SK-N-MC (cell line): ENCODE data around the gene MBTPS1.

ENCODE experiments used
- DNase-seq: peaks from one replicate; pipeline ENCODE4 v3.0.0-alpha.2; 2011; ENCODE audit warnings: low read depth, low spot score
- H3K27ac ChIP-seq: fragments of 200-600 bp; sonication (generic); 2 replicates; pipeline ENCODE4 v1.5.1; 2016; ENCODE audit warnings: mixed run types
- H3K36me3 ChIP-seq: fragments of 200-600 bp; sonication (generic); 2 replicates; pipeline ENCODE4 v1.6.1; 2017; ENCODE audit warnings: antibody characterized with exemption, low read length, mixed read lengths; ENCODE audit not compliant: insufficient read depth
- H3K4me3 ChIP-seq: fragments of 200-600 bp; sonication (generic); 2 replicates; pipeline ENCODE4 v1.5.1; 2016
- H3K9ac ChIP-seq: fragments of 200-600 bp; sonication (generic); 2 replicates; pipeline ENCODE4 v1.8.0; 2017; ENCODE audit warnings: mixed run types, mixed read lengths; ENCODE audit not compliant: insufficient read length
- H3K9me3 ChIP-seq: fragments of 200-600 bp; sonication (generic); 2 replicates; pipeline ENCODE4 v1.6.1; 2017; ENCODE audit warnings: low read depth, mild to moderate bottlenecking, antibody characterized with exemption, low read length, moderate library complexity, mixed read lengths
- EZH2 ChIP-seq: fragments of 200-600 bp; sonication (generic); IDR thresholded peaks from one replicate; pipeline ENCODE4 v1.6.1; 2017; ENCODE audit warnings: antibody characterized with exemption
- FOXP2 ChIP-seq: optimal IDR thresholded peaks from 2 replicates; pipeline ENCODE3; 2011; ENCODE audit warnings: mild to moderate bottlenecking, moderate library complexity; ENCODE audit not compliant: insufficient read depth; ENCODE audit errors: extremely low read length, control extremely low read depth
- POLR2AphosphoS5 ChIP-seq: IDR thresholded peaks from 2 replicates; pipeline ENCODE4 v1.6.1; 2012; ENCODE audit warnings: mild to moderate bottlenecking, low read depth, low read length, borderline replicate concordance

The MBTPS1 gene

DNA sequence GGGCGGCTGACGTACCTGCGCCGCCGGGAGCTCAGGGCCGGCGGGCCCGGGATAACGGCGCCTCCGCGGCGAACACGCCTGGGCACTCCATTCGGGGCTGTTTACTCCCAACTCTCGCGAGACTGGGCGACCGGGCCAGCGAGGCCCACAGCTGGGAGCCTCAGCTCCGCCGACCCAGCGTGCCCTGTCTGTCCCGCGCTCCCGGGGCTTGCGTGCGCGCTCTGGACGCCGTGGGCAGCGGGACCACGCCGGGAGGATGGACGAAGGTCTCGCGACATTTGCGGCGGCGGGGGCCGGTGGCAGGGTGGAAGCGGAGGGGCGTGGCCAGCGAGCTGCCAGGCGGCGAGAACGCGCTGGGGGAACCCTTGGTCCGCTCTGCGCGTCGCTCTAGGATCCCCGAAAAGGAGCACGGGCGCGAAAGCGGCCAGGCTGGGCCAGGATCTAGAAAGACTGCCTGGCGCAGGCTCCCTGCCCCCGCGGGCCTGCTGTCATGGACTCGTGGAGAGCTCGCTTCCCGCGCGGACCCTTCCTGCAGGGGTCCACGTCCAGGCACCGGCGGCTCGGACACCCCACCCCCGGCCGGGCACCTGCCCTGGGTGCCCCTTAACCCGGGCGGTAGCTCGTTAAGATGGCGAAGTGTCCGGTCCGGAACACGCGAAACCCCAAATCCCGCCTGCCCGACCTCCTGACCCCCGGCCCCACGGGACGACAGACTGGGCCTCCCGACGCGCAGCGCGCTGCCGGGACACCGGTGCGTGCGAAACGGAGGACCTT is at the start of gene MBTPS1:
MBTPS1 (minus strand) TSS at position 223 of the 774 bp plus-strand sequence. CDS start 15,159 bp downstream, outside the sequence.
- no peaks in the 10 kb centered on the region for H3K9me3 ChIP-seq
- H3K27ac ChIP-seq: peak within 1 kb of the TSS; percentile 13; the same call in 1 of the 2 replicates
- H3K9ac ChIP-seq: peak within 1 kb of the TSS; percentile 93
- H3K36me3 ChIP-seq: no peaks in the 10 kb centered on the region
- TF ChIP-seq POLR2AphosphoS5 (no peak; the same call in 1 of the 2 replicates), FOXP2 (peak; percentile 39)
- peak within 1 kb of the TSS; percentile 86 for H3K4me3 ChIP-seq
- no peak for DNase-seq

DNA sequence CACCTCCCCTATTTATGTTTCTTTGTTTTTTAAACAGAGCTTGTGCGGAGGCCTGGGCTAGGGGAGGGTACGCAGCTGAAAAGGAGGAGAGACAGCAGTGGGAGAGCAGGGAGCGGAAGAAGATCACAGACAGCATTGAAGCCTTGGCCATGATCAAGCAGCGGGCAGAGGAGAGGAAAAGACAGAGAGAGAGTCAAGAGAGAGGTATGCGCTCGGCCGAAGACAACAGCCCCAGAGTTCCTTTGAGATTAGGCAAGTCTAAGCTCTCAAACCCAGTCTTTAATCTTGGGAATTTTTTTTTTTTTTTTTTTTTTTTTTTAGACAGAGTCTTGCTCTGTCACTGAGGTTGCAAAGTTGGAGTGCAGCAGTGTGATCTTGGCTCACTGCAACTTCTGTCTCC is 49.0 kb upstream of the MBTPS1 start:
- H3K9ac ChIP-seq: no peak overlapping the region
- no peak overlapping the region for H3K4me3 ChIP-seq
- H3K36me3 ChIP-seq: no peaks in the 10 kb centered on the region
- no peaks in the 10 kb centered on the region for H3K9me3 ChIP-seq
- TF ChIP-seq EZH2 (no peak), FOXP2 (no peak), POLR2AphosphoS5 (no peak)
- DNase-seq: no peak
- no peak overlapping the region for H3K27ac ChIP-seq

DNA sequence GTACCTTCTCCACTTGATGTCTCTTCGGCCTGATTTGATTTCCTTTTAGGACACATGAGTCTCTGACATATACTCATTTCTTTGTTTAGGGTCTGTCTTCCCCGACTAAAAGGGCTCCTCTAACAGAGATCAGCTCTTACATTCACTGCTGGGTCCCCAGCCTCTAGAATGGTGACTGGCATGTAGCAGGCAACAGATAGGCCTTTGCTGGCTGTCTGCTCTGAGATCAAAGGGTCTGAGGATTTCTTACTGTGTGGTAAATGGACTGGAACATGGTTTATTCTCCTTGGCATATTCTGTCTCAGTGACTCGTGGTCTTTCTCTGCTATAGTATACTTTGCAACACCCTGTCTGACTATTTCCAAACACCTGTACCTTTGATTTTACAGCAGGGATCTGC is 45.1 kb upstream of the MBTPS1 start:
- TF ChIP-seq FOXP2: no peak
- no peak for TF ChIP-seq EZH2
- no peak for TF ChIP-seq POLR2AphosphoS5
- DNase-seq: no peak
- no peaks in the 10 kb centered on the region for H3K9me3 ChIP-seq
- H3K4me3 ChIP-seq: no peak overlapping the region
- H3K36me3 ChIP-seq: no peaks in the 10 kb centered on the region
- H3K27ac ChIP-seq: no peak overlapping the region
- H3K9ac ChIP-seq: no peak overlapping the region

DNA sequence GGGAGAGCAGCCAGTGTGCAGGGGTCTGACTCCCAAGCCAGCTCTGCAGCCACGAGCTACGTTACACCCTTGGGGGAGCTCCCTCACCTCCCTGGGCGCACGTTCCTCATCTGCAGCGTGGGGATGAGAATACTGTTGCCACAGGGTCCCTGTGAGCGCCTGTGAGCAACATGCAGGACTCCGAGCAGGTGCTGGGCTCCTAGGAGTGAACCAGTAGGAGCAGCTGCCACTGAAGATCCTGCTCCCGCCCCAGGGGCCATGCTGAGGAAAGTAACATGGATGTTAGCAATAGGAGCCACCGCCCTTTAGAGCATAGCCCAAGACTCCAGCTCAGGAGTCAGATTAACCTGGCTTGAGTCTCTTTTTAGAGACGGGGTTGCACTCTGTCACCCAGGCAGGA is 44.3 kb upstream of the MBTPS1 start:
- DNase-seq: no peak
- Histone ChIP-seq H3K36me3 (no peaks in the 10 kb centered on the region), H3K9me3 (no peaks in the 10 kb centered on the region), H3K4me3 (no peak overlapping the region), H3K27ac (no peak overlapping the region), H3K9ac (no peak overlapping the region)
- TF ChIP-seq POLR2AphosphoS5: no peak
- TF ChIP-seq EZH2: no peak
- TF ChIP-seq FOXP2: no peak

DNA sequence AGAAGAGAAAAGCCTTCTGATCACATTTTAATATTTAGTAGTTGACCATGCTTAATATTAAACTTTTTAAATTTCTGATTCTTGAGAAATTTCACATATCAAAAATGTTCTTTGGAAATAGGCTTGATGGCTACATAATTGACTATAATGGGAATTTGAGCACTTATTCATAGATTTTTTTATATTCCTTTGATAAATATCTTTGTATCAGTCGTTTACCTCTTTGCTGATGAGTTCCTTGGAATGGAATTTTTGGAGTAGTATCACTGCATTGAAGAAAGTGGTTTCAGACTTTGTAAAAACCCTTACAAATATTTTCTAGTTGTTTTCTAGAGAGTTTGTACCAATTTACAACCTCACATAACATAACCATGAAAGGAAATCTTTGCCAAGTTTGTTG is 43.1 kb upstream of the MBTPS1 start:
- Histone ChIP-seq H3K27ac (no peak overlapping the region), H3K9me3 (no peaks in the 10 kb centered on the region), H3K36me3 (no peaks in the 10 kb centered on the region), H3K4me3 (no peak overlapping the region), H3K9ac (no peak overlapping the region)
- TF ChIP-seq EZH2 (no peak), FOXP2 (no peak), POLR2AphosphoS5 (no peak)
- DNase-seq: no peak

DNA sequence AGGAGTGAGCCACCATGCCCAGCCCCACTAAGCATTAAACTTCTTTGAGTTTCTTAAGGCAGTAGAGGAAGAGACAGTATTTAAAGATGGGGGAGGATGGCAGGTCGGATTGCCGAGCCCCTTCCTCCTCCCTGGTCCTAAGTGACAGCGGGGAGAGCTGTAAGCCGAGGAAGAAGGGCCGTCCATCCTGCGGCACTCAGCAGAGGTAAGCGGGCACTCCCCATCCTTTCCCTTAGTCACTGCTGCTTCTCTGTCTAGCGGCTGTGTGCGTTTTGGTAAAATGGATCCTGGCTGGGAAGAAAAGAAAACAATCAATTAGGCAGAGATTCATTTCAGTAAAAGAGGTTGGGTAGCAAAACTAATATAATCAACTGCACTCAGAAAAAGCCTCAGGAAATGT is 42.3 kb upstream of the MBTPS1 start:
- H3K36me3 ChIP-seq: no peaks in the 10 kb centered on the region
- no peak overlapping the region for H3K9ac ChIP-seq
- no peak for DNase-seq
- H3K9me3 ChIP-seq: no peaks in the 10 kb centered on the region
- TF ChIP-seq POLR2AphosphoS5 (no peak), EZH2 (no peak), FOXP2 (no peak)
- H3K4me3 ChIP-seq: no peak overlapping the region
- no peak overlapping the region for H3K27ac ChIP-seq

DNA sequence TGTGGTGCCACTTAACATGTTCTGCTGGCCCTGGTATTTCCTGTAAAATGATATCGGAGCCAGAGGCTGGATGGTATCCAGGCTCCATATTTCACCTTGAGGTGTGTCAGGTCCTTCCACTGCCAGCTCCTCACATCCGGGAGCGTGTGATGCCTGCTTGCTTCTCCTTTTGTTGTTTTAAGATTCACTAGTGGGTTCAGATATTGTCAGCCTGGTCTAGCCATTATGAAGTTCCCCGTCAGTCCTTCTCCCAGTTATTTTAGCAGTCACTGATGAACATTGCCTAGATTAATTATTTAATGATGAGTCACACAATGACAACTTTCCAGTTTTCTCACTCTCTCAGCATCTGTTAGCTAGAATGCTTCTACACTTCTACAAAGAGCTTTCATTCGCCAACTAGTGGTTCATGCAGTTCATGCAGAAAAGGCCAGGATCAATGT is 39.6 kb upstream of the MBTPS1 start:
- no peak for DNase-seq
- H3K36me3 ChIP-seq: no peaks in the 10 kb centered on the region
- H3K4me3 ChIP-seq: no peak overlapping the region
- no peak overlapping the region for H3K27ac ChIP-seq
- TF ChIP-seq POLR2AphosphoS5 (no peak), FOXP2 (no peak), EZH2 (no peak)
- no peak overlapping the region for H3K9ac ChIP-seq
- H3K9me3 ChIP-seq: no peaks in the 10 kb centered on the region

DNA sequence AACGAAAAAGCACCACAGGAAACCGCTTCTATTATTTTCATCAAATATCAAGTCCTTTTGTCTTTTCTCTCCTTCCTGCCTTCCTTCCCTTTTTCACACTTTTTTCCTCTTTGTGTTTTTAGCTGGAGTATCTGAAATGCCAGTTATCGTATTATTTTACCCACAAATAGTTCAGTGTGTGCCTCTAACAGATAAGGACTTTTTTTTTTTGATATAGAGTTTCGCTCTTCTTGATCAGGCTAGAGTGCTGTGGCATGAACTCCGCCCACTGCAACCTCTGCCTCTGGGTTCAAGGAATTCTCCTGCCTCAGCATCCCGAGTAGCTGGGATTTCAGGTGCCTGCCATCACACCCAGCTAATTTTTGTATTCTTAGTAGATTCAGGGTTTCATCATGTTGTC is 39.0 kb upstream of the MBTPS1 start:
- no peaks in the 10 kb centered on the region for H3K36me3 ChIP-seq
- TF ChIP-seq FOXP2: no peak
- no peak for TF ChIP-seq EZH2
- TF ChIP-seq POLR2AphosphoS5: no peak
- H3K27ac ChIP-seq: no peak overlapping the region
- DNase-seq: no peak
- no peak overlapping the region for H3K4me3 ChIP-seq
- no peaks in the 10 kb centered on the region for H3K9me3 ChIP-seq
- H3K9ac ChIP-seq: no peak overlapping the region

DNA sequence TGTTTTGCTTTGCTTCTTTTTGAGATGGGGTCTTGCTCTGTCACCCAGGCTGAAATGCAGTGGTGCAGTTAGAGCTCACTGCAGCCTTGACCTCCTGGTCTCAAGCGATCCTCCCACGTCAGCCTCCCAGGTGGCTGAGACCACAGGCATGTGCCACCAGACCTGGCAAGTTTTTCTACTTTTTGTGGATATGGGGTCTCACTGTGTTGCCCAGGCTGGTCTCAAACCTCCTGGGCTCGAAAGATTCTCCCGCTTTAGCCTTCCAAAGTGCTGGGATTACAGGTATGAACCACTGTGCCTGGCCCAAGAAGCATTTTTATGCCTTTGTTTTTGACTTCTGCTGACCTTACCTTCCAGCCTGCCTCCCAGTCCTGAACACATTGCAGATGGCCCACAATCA is 38.5 kb upstream of the MBTPS1 start:
- TF ChIP-seq EZH2: no peak
- no peak for TF ChIP-seq POLR2AphosphoS5
- no peak for TF ChIP-seq FOXP2
- no peak for DNase-seq
- H3K27ac ChIP-seq: no peak overlapping the region
- H3K4me3 ChIP-seq: no peak overlapping the region
- H3K9ac ChIP-seq: no peak overlapping the region
- H3K36me3 ChIP-seq: no peaks in the 10 kb centered on the region
- no peaks in the 10 kb centered on the region for H3K9me3 ChIP-seq
